Fibroblast of peridontal ligament (primary cell): ENCODE data around the gene COPA.

Source experiments
- DNase-seq: peaks from one replicate; pipeline ENCODE4 v3.0.0-alpha.2; 2010; ENCODE audit errors: extremely low read depth

COPA gene

GRCh38 chr1:160267284-160267991, 75.6 kb downstream of the COPA start:
- no peak for DNase-seq

- no peak for DNase-seq
These were observed 78.2 kb downstream of the COPA start for GRCh38 chr1:160264795-160265307.

- peak; percentile 96 for DNase-seq
These were observed 80.9 kb downstream of the COPA start, which contains the start of gene DCAF8 for GRCh38 chr1:160261893-160262794. TSS of gene DCAF8 (minus strand) at chr1:160262549. CDS start at chr1:160244008, 18,541 bp downstream.

- peak; percentile 87 for DNase-seq
These were observed 81.5 kb downstream of the COPA start for GRCh38 chr1:160261556-160261892.

GRCh38 chr1:160260406-160261382, 82.4 kb downstream of the COPA start:
- peak; percentile 92 for DNase-seq

GRCh38 chr1:160258177-160258798, 84.8 kb downstream of the COPA start:
- DNase-seq = no peak

- no peak for DNase-seq
These were observed 85.5 kb downstream of the COPA start for GRCh38 chr1:160257411-160258015.

GRCh38 chr1:160256396-160257046, 86.5 kb downstream of the COPA start:
- DNase-seq = peak; percentile 35

GRCh38 chr1:160255781-160256300, 87.2 kb downstream of the COPA start:
- no peak for DNase-seq

- DNase-seq = peak; percentile 83
These were observed 91.1 kb downstream of the COPA start for GRCh38 chr1:160251687-160252526.

GRCh38 chr1:160251011-160251410, 92.0 kb downstream of the COPA start:
- no peak for DNase-seq

GRCh38 chr1:160247053-160247452, 96.0 kb downstream of the COPA start:
- DNase-seq = no peak

GRCh38 chr1:160245434-160245833, 97.6 kb downstream of the COPA start:
- DNase-seq = no peak

GRCh38 chr1:160244209-160244608, 98.8 kb downstream of the COPA start:
- DNase-seq = no peak

- no peak for DNase-seq
These were observed 99.3 kb downstream of the COPA start for GRCh38 chr1:160243767-160244166.

GRCh38 chr1:160239582-160240299, 103.3 kb downstream of the COPA start:
- no peak for DNase-seq
